WERI-Rb-1 (cell line): ENCODE results near the gene MEST.

Source experiments
- DNase-seq: peaks from one replicate; pipeline ENCODE4 v3.0.0-alpha.2; 2020
- H3K27ac ChIP-seq: fragments of 250-450 bp; sonication (Bioruptor Pico); 2 replicates; pipeline ENCODE4 v1.5.1; 2020; ENCODE audit warnings: mild to moderate bottlenecking, moderate library complexity
- H3K27me3 ChIP-seq: fragments of 250-450 bp; sonication (Bioruptor Pico); 2 replicates; pipeline ENCODE4 v1.5.1; 2021; ENCODE audit warnings: mild to moderate bottlenecking, low read depth, moderate library complexity; ENCODE audit not compliant: insufficient read depth, severe bottlenecking
- H3K36me3 ChIP-seq: fragments of 250-450 bp; sonication (Bioruptor Pico); 2 replicates; pipeline ENCODE4 v1.5.1; 2020; ENCODE audit warnings: mild to moderate bottlenecking, moderate library complexity
- H3K4me3 ChIP-seq: 2 replicates; pipeline ENCODE4 v1.5.1; 2011; ENCODE audit warnings: low read depth, mild to moderate bottlenecking, control low read depth, low read length
- H3K9me3 ChIP-seq: fragments of 250-450 bp; sonication (Bioruptor Pico); 2 replicates; pipeline ENCODE4 v1.5.1; 2021; ENCODE audit warnings: mild to moderate bottlenecking, moderate library complexity; ENCODE audit not compliant: severe bottlenecking
- TF ChIP-seq, protein P1 (sequence below): IDR thresholded peaks from 2 replicates; pipeline ENCODE4 v1.5.1; 2011; ENCODE audit warnings: low read depth, mild to moderate bottlenecking, control low read depth, inconsistent platforms, low read length

MEST gene

GRCh38 chr7:130492523-130493274 lies 814 bp downstream of the MEST start:
- Histone ChIP-seq H3K4me3 (no peak overlapping the region), H3K27me3 (no peaks in the 10 kb centered on the region), H3K9me3 (peaks cover 11% of the 10 kb centered on the region), H3K36me3 (no peaks in the 10 kb centered on the region), H3K27ac (no peak overlapping the region)
- TF ChIP-seq, protein P1, sequence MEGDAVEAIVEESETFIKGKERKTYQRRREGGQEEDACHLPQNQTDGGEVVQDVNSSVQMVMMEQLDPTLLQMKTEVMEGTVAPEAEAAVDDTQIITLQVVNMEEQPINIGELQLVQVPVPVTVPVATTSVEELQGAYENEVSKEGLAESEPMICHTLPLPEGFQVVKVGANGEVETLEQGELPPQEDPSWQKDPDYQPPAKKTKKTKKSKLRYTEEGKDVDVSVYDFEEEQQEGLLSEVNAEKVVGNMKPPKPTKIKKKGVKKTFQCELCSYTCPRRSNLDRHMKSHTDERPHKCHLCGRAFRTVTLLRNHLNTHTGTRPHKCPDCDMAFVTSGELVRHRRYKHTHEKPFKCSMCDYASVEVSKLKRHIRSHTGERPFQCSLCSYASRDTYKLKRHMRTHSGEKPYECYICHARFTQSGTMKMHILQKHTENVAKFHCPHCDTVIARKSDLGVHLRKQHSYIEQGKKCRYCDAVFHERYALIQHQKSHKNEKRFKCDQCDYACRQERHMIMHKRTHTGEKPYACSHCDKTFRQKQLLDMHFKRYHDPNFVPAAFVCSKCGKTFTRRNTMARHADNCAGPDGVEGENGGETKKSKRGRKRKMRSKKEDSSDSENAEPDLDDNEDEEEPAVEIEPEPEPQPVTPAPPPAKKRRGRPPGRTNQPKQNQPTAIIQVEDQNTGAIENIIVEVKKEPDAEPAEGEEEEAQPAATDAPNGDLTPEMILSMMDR = no peak
- no peak for DNase-seq

- DNase-seq = no peak
- Histone ChIP-seq H3K4me3 (no peak overlapping the region), H3K27me3 (no peaks in the 10 kb centered on the region), H3K27ac (no peak overlapping the region), H3K9me3 (peaks cover 11% of the 10 kb centered on the region), H3K36me3 (no peaks in the 10 kb centered on the region)
- TF ChIP-seq, protein P1 = no peak
Observed at GRCh38 chr7:130493275-130493873, 1.5 kb downstream of the MEST start.

DNA sequence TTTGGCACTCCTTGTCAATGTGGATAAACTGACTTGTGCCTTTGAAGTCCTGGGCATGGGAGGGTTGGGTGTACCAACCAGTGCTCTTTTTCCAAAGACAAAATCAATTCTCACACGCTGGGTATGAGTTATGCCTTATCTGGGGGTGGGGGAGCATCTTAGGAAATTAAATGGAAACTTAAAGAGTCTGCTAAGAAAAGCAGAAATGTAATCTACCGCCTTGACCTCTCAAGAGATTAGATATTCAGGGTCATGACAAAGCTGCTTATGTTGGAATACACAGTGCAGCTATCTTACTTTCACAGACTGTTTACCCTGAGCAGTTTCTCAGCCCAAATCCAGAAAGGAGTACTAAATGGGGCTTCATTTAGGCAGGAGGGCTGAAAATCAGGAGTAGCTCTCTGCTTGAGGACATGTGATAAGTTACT lies 2.6 kb downstream of the MEST start:
- TF ChIP-seq, protein P1 = no peak
- no peaks in the 10 kb centered on the region for H3K27me3 ChIP-seq

DNA sequence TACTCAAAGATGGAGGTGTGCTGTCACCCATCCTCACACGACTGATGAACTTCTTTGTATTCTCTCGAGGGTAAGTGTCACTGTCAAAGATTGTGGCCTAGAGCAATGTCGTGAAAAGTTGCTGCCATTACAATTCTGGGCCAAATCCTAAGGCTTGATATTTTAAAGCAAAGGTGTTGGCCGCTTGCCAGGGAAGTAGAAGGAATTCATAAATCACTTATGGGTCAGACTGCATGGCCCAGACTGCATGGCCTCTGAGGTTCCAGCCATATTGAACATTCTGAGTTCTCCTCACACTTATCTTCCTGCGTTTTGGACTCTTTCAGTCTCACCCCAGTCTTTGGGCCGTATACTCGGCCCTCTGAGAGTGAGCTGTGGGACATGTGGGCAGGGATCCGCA lies 8.6 kb downstream of the MEST start:
- H3K27me3 ChIP-seq = no peaks in the 10 kb centered on the region
- DNase-seq = no peak
- no peaks in the 10 kb centered on the region for H3K36me3 ChIP-seq
- H3K4me3 ChIP-seq = no peak overlapping the region
- H3K9me3 ChIP-seq = no peaks in the 10 kb centered on the region
- TF ChIP-seq, protein P1 = no peak
- no peak overlapping the region for H3K27ac ChIP-seq

More for the DNA sequence above, 2.6 kb downstream of the MEST start:
- DNase-seq = no peak
- H3K9me3 ChIP-seq = peaks cover 11% of the 10 kb centered on the region
- H3K27ac ChIP-seq = no peak overlapping the region
- no peak overlapping the region for H3K4me3 ChIP-seq
- no peaks in the 10 kb centered on the region for H3K36me3 ChIP-seq

DNA sequence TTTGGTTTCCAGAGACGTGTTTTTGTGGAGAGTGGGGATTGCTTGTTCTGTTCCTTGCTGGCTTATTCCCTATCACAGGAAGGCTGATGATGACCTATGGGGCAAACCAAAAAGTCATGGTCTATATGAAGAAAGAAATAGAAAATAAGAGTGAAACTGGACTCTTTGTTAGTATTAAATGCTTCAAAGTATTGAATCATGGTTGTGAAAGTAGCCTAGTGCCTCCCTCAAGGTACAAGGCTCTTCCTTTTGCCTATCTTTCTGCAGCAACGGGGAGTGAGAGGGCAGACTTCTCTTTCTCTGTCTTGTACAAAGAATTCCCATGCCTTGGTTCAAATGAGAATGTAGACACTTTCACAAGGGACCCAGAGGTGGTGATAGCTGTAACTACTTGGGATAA lies 9.0 kb downstream of the MEST start:
- Histone ChIP-seq H3K36me3 (no peaks in the 10 kb centered on the region), H3K27me3 (no peaks in the 10 kb centered on the region), H3K4me3 (no peak overlapping the region), H3K27ac (no peak overlapping the region), H3K9me3 (no peaks in the 10 kb centered on the region)
- DNase-seq = no peak
- TF ChIP-seq, protein P1 = no peak
